LNCaP clone FGC (cell line): ENCODE data around the gene SLC25A3.

ENCODE experiments used
- DNase-seq: peaks from one replicate; pipeline ENCODE4 v3.0.0-alpha.2; 2011; ENCODE audit warnings: low read depth
- H3K4me3 ChIP-seq: 2 replicates; pipeline ENCODE4 v1.5.1; 2011; ENCODE audit warnings: mild to moderate bottlenecking, low read depth, low read length, control low read depth
- CTCF ChIP-seq: IDR thresholded peaks from 2 replicates; pipeline ENCODE4 v1.5.1; 2012; ENCODE audit warnings: mild to moderate bottlenecking; ENCODE audit not compliant: control insufficient read depth, insufficient read depth; ENCODE audit errors: extremely low read depth

SLC25A3 gene

GRCh38 chr12:98644712-98645571 lies 51.5 kb downstream of the SLC25A3 start, which contains the start of the genes APAF1 and IKBIP:
TSS of gene APAF1 (plus strand) at chr12:98645290. CDS start at chr12:98648360, 3,070 bp downstream.
TSS of gene IKBIP (minus strand) at chr12:98644788. CDS start at chr12:98644701, 87 bp downstream.
- TF ChIP-seq CTCF, result no peak
- peak; percentile 76 for DNase-seq
- peak within 1 kb of the TSS; percentile 94 for H3K4me3 ChIP-seq

- no peak for DNase-seq
Observed at GRCh38 chr12:98645572-98646067, 52.1 kb downstream of the SLC25A3 start.

GRCh38 chr12:98646294-98647090 lies 53.0 kb downstream of the SLC25A3 start:
- H3K4me3 ChIP-seq, result peak overlapping the region; percentile 94
- no peak for TF ChIP-seq CTCF
- DNase-seq, result no peak

More at GRCh38 chr12:98645572-98646067, 52.1 kb downstream of the SLC25A3 start:
- no peak for TF ChIP-seq CTCF
- peak overlapping the region; percentile 94 for H3K4me3 ChIP-seq

GRCh38 chr12:98651328-98651727 lies 57.8 kb downstream of the SLC25A3 start:
- TF ChIP-seq CTCF, result no peak
- H3K4me3 ChIP-seq, result no peak overlapping the region
- DNase-seq, result no peak

- DNase-seq, result peak; percentile 23
- TF ChIP-seq CTCF, result peak; percentile 77
- H3K4me3 ChIP-seq, result no peak overlapping the region
Observed at GRCh38 chr12:98653866-98654493, 60.5 kb downstream of the SLC25A3 start.
